Fibroblast of lung (primary cell): ENCODE data around the gene ZDHHC8.

Experiments used
- CTCF ChIP-seq, 2 donors: IDR thresholded peaks in 1 of 2; conservative IDR thresholded peaks in 1 of 2; 1 replicate in 1 of 2; 2 replicates in 1 of 2; pipeline ENCODE4 v1.5.1; 2011 to 2012; ENCODE audit warnings: low read length in 2 of 2, control low read depth in 1 of 2, inconsistent platforms in 1 of 2, low read depth in 1 of 2, mild to moderate bottlenecking in 1 of 2
- EZH2 ChIP-seq: IDR thresholded peaks from 2 replicates; pipeline ENCODE4 v1.5.1; 2012; ENCODE audit warnings: low read length, control low read depth, mild to moderate bottlenecking; ENCODE audit errors: missing control alignments

- TF ChIP-seq CTCF (conservative IDR thresholded peaks at IDR 0.05 in 1 of 2, IDR thresholded peaks at IDR 0.05 in 1 of 2; ENCODE audit: low read depth in 1 of 2, low read length in 2 of 2) (no peak), EZH2 (no peak)
These were observed 7.9 kb downstream of the ZDHHC8 start for GRCh38 chr22:20139391-20140106.
